OCI-LY7 (cell line): ENCODE measurements around the gene HELT. TPM values are rescaled to one million over a fixed set of nuclear protein-coding genes. Genes with fewer than 3 reads are reported as not detected.

Source experiments
- BruUV-seq: library from RNA; stranded (reverse); fragments of 400-500 nt; replicated peaks from 2 replicates; lab custom pipeline; 2021; lab: Mats Ljungman, UMichigan
- CTCF ChIA-PET: fragments of 300-600 bp; sonication (Branson Sonifier 250); formaldehyde crosslinking; loops from one replicate; lab custom pipeline; 2022; ENCODE audit warnings: antibody characterized with exemption; ENCODE audit not compliant: unreplicated experiment; lab: Charles Lee
- POLR2A ChIA-PET: fragments of 300-600 bp; sonication (Branson Sonifier 250); formaldehyde crosslinking; loops from one replicate; lab custom pipeline; 2022; ENCODE audit warnings: antibody characterized with exemption; lab: Charles Lee
- DNase-seq: peaks from one replicate; pipeline ENCODE4 v3.0.0-alpha.2; 2015; ENCODE audit warnings: low spot score
- H2AFZ ChIP-seq: fragments of 200-600 bp; sonication (generic), shearing (Covaris generic); 2 replicates; pipeline ENCODE4 v1.6.1; 2014; ENCODE audit warnings: mild to moderate bottlenecking, antibody characterized with exemption, low read length, moderate library complexity
- H3K27ac ChIP-seq: fragments of 200-600 bp; sonication (generic); 2 replicates; pipeline ENCODE4 v1.5.1; 2014; ENCODE audit warnings: mixed run types, low read depth, mild to moderate bottlenecking, moderate library complexity, low read length, inconsistent platforms; ENCODE audit not compliant: poor library complexity, severe bottlenecking
- H3K36me3 ChIP-seq: fragments of 200-600 bp; sonication (generic); 2 replicates; pipeline ENCODE4 v1.6.1; 2014; ENCODE audit warnings: mild to moderate bottlenecking, antibody characterized with exemption, low read length, moderate library complexity, mixed read lengths; ENCODE audit not compliant: insufficient read depth
- H3K4me1 ChIP-seq: fragments of 200-600 bp; sonication (generic); 2 replicates; pipeline ENCODE4 v1.5.1; 2014; ENCODE audit warnings: mild to moderate bottlenecking, low read length; ENCODE audit not compliant: insufficient read depth, poor library complexity, severe bottlenecking
- H3K4me2 ChIP-seq: fragments of 200-600 bp; sonication (generic); 2 replicates; pipeline ENCODE4 v1.6.1; 2014; ENCODE audit warnings: mild to moderate bottlenecking, low read length
- H3K4me3 ChIP-seq: fragments of 200-600 bp; sonication (generic); 2 replicates; pipeline ENCODE4 v1.5.1; 2014; ENCODE audit warnings: mild to moderate bottlenecking, low read depth, low read length; ENCODE audit not compliant: poor library complexity, severe bottlenecking
- H3K79me2 ChIP-seq: fragments of 200-600 bp; sonication (generic); 2 replicates; pipeline ENCODE4 v1.6.1; 2016; ENCODE audit warnings: low read depth, mild to moderate bottlenecking, low read length, moderate library complexity, mixed read lengths; ENCODE audit not compliant: insufficient read depth
- H3K9me2 ChIP-seq: fragments of 200-600 bp; sonication (generic); 2 replicates; pipeline ENCODE4 v1.6.1; 2016; ENCODE audit warnings: mild to moderate bottlenecking, low read length, mixed read lengths; ENCODE audit not compliant: insufficient read depth
- H3K9me3 ChIP-seq: fragments of 200-600 bp; sonication (generic); 2 replicates; pipeline ENCODE4 v1.6.1; 2014; ENCODE audit warnings: mild to moderate bottlenecking, mixed run types, low read length, mixed read lengths
- H4K20me1 ChIP-seq: fragments of 200-600 bp; sonication (generic); 2 replicates; pipeline ENCODE4 v1.6.1; 2014; ENCODE audit warnings: mild to moderate bottlenecking, antibody characterized with exemption, low read length, moderate library complexity, mixed read lengths; ENCODE audit not compliant: insufficient read depth
- CTCF ChIP-seq: fragments of 200-600 bp; sonication (generic); conservative IDR thresholded peaks from 2 replicates; pipeline ENCODE4 v1.5.1; 2014; ENCODE audit warnings: mild to moderate bottlenecking, antibody characterized with exemption, low read length, moderate library complexity, mixed read lengths
- EZH2phosphoT487 ChIP-seq: fragments of 200-600 bp; sonication (generic); IDR thresholded peaks from 2 replicates; pipeline ENCODE4 v1.6.1; 2018; ENCODE audit warnings: low read depth, borderline replicate concordance, mild to moderate bottlenecking, mixed run types, antibody characterized with exemption, low read length, moderate library complexity, mixed read lengths
- intact Hi-C: fragments of 100-400 bp; cut with micrococcal nuclease; formaldehyde crosslinking; loops from one replicate; pipeline ENCODE4 v1.10.0; 2022; ENCODE audit not compliant: unreplicated experiment
- total RNA-seq, 2 experiments: library from RNA; depleted of rRNA in 1 of 2; stranded (reverse); fragments of >200 nt in 1 of 2; shearing (Covaris generic) in 1 of 2; gene quantifications; 2 replicates each; pipeline ENCODE4 v1.2.3, GENCODE V29; 2014 to 2022

Gene HELT
- total RNA-seq, 2 experiments from 2014 or later = not detected

DNA sequence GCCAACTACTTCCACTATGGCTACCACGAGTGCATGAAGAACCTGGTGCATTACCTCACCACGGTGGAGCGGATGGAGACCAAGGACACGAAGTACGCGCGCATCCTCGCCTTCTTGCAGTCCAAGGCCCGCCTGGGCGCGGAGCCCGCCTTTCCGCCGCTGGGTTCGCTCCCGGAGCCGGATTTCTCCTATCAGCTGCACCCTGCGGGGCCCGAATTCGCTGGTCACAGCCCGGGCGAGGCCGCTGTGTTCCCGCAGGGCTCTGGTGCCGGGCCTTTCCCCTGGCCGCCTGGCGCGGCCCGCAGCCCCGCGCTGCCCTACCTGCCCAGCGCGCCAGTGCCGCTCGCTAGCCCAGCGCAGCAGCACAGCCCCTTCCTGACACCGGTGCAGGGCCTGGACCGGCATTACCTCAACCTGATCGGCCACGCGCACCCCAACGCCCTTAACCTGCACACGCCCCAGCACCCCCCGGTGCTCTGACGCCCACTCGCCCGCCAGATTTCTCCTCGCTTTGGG lies 2.1 kb downstream of the HELT start:
- H4K20me1 ChIP-seq = no peaks in the 10 kb centered on the region
- no peaks in the 10 kb centered on the region for H3K9me3 ChIP-seq
- intact Hi-C loops = no loop called here
- BruUV-seq = no TSS peak
- no peaks in the 10 kb centered on the region for H3K9me2 ChIP-seq
- no peaks in the 10 kb centered on the region for H3K4me1 ChIP-seq
- DNase-seq = no peak
- POLR2A ChIA-PET = no interaction called here
- no peak overlapping the region for H3K4me3 ChIP-seq
- no peak overlapping the region for H3K27ac ChIP-seq
- no peaks in the 10 kb centered on the region for H3K36me3 ChIP-seq
- CTCF ChIA-PET = no interaction called here
- no peak for TF ChIP-seq EZH2phosphoT487
- H3K79me2 ChIP-seq = no peaks in the 10 kb centered on the region
- no peak overlapping the region for H2AFZ ChIP-seq
- H3K4me2 ChIP-seq = no peak overlapping the region

- Histone ChIP-seq H3K36me3 (no peaks in the 10 kb centered on the region), H3K4me3 (no peak overlapping the region), H3K4me1 (no peaks in the 10 kb centered on the region), H4K20me1 (no peaks in the 10 kb centered on the region), H2AFZ (no peak overlapping the region), H3K27ac (no peak overlapping the region), H3K4me2 (no peak overlapping the region), H3K79me2 (no peaks in the 10 kb centered on the region), H3K9me3 (no peaks in the 10 kb centered on the region), H3K9me2 (no peaks in the 10 kb centered on the region)
- ChIA-PET CTCF (no interaction called here), POLR2A (no interaction called here)
- BruUV-seq = no TSS peak
- TF ChIP-seq CTCF = no peak
- TF ChIP-seq EZH2phosphoT487 = no peak
- intact Hi-C loops = no loop called here
- no peak for DNase-seq
Observed at GRCh38 chr4:185020863-185021761, 2.8 kb downstream of the HELT start.

GRCh38 chr4:185023471-185023870 lies 5.2 kb downstream of the HELT start:
- ChIA-PET POLR2A (interaction anchor here (0.7 to 1.8 kb wide), 3 partner anchors 17 to 1296 kb away, joined by 3 to 5 read pairs (median 4); no protein-coding TSS in a partner anchor), CTCF (no interaction called here)
- Histone ChIP-seq H2AFZ (no peak overlapping the region), H3K36me3 (no peaks in the 10 kb centered on the region), H3K79me2 (no peaks in the 10 kb centered on the region), H3K4me1 (no peaks in the 10 kb centered on the region), H3K9me2 (no peaks in the 10 kb centered on the region), H3K27ac (no peak overlapping the region), H3K9me3 (no peaks in the 10 kb centered on the region), H3K4me2 (no peak overlapping the region), H4K20me1 (no peaks in the 10 kb centered on the region), H3K4me3 (no peak overlapping the region)
- DNase-seq = no peak
- intact Hi-C loops = no loop called here
- TF ChIP-seq EZH2phosphoT487 = no peak
- TF ChIP-seq CTCF = no peak
- BruUV-seq = no TSS peak
